ENCODE measurements around the gene SOX2.
"Not testable (repeated sequence)": the region's sequence is repeated elsewhere in the genome, so short reads cannot be mapped to it uniquely, and the experiment has no call there.

Gene SOX2

GRCh38 chr3:181724192-181724965 lies 12.7 kb downstream of the SOX2 start:
- no peak for FAIRE-seq

GRCh38 chr3:181725131-181725731 lies 13.5 kb downstream of the SOX2 start:
- no peak for FAIRE-seq

DNA sequence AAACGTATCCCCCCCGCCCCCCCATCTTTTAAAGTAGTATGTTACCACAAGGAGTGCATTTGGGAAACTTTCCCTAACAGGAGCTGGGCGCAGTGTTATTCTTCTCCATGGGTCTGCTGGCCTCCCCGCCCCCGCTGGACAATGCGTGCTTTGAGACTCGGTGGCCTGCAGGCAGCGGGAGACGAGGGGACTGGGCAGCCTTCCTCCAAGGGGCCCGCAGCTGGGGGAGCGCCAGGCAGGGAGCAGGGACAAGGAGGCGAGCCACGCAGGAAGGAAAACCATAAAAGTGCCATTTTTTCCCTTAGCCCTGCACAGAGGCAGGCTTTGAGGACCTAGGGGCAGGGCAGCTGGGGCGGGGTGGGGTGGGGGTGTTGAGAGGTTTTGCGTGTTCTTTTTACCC lies 14.1 kb downstream of the SOX2 start:
- no peak for FAIRE-seq

DNA sequence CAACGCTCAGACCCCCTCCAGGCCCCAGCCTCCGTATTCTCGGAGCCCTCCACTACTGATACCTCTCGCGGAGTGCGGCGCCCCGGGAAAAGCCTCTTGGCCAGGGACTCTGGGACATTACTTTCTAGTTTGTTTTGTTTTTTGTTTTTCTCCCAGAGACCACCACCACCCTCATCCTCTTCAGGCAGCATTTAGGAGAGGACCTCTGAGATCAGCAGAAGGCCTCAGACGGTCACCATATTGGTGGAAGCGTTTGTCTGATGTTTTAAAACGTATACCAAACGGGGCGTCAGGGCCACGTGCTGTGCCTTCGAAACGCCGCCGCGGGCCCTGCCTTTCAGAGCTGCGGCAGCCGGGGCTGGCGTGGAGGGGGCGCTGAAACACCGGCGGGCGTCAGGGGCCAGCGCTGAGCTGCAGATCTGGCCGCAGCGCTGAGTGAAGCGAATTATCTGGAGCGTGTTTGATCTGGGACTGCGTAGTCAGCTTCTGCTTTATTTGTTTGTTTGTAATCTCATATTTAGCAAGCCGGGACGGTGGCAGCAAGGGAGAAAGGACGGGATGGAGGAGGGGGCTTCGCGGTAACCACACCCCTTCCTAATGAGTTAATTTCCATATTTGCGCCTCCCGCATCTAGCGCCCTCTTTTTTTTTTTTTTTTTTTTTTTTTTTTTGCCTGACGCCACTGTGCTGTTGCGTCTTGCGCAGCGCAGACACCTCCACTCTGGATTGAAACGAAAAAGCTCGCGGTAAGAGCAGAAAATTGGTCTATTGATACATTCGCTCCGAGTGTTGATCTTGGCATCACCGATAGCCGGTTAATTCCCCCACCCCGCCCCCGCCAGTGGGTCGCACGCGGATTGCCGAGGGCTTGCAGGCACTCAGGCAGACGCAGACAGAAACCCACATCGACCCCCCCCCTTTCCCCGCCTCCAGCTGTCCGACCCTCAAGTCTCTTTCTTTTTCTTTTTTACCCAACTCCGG lies 14.9 kb downstream of the SOX2 start:
- FAIRE-seq, result no peak

DNA sequence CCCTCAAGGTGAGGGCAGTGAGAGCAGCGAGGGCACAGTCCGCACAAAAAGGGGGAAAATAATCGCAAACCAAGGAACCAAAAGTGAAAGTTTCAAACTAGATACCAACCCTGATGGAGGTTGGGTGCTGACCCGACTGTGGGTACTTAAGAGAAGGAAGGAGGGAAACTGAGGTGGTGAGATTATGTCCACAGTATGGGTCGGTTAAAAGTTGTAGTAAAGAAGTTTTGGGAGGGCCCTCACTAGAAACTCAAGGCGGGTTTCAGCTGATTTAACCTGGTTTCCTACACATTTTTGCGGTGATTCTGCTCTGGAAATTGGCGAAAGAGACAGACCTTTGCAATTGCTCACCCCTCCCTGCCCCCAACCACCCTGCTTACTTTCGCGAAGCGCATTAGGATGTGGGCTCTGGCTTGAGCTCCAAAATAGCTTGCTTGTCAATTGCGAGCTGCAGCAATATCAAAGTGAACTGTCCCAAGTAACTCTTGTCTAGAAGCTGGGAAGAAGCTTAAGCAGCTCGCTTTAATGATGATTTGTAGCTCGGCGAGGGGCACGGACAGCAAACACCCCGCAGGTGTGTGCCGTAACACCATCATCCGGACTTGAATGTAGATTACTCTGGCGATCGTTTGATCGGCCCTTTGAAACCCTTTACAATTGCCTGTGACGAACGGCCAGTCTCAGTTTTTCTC lies 15.8 kb downstream of the SOX2 start:
- no peak for FAIRE-seq

DNA sequence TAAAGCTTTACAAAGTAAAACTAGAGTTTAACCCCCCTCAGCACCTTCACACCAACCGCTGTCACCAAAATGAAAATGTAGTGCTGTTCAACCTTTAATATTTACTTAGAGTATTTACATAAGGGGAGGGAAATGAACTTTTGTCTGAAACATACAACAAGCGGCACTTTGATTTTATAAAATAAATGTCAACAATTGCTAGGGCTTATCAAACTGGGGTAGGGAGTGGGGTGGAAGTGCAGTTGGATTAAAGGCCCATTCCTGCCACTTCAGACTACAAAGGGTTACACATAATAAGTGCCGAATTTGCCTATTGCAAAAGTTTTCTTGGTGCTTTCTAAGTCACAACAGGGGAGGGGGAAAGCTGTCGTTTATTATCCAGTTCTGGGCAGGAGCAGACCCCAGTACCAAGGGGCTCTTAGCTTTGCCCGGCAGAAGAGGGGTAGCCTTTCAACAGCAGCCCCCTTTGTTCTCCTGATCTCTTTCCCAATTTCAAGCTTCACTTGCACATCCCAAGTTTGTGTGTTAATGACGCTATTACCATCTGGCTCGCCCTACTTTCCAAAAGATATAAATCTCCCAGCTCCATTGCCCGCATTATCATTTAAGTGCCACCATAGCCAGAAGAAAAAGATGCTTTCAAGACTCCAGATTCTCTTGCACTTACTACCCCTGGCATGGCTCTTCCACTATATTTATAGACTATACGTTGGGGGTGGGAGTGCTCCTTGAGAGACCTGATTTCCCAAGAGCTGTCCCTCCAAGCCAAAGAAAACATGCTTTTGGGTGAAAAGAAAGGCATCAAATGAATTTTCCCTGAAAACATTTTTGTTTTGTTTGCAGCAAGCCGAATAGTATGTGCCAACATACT lies 17.0 kb downstream of the SOX2 start:
- FAIRE-seq, result no peak

GRCh38 chr3:181729341-181729869 lies 17.7 kb downstream of the SOX2 start:
- no peak for FAIRE-seq

GRCh38 chr3:181730316-181730715 lies 18.6 kb downstream of the SOX2 start:
- FAIRE-seq, result no peak

- no peak for FAIRE-seq
Observed at GRCh38 chr3:181730934-181731333, 19.2 kb downstream of the SOX2 start.

- no peak for FAIRE-seq
Observed at GRCh38 chr3:181735911-181736310, 24.2 kb downstream of the SOX2 start.

GRCh38 chr3:181738551-181738950 lies 26.8 kb downstream of the SOX2 start:
- FAIRE-seq, result no peak

GRCh38 chr3:181739628-181740027 lies 27.9 kb downstream of the SOX2 start:
- no peak for FAIRE-seq

- FAIRE-seq, result no peak
Observed at GRCh38 chr3:181741417-181741816, 29.7 kb downstream of the SOX2 start.

- FAIRE-seq, result no peak
Observed at GRCh38 chr3:181752202-181752671, 40.5 kb downstream of the SOX2 start.

GRCh38 chr3:181753391-181753790 lies 41.7 kb downstream of the SOX2 start:
- FAIRE-seq, result no peak

DNA sequence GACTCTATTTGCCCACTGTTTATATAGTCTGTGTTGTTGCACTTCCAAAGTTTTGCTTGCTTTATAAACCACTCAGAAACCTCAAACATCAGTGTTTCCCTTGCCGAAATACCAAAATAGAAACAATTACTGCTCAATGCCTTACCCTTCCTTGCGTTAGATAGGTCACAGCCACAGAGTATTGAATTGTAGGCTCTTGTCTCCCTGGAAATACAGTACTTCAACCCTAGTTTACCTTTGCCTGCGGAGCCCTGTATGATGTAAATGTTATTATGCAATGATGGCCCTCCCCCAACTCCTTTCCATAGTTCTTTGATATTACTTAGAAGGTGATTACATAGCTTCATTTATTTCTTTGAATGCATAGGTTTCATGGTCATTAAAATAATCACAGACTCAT lies 44.2 kb downstream of the SOX2 start:
- FAIRE-seq, result no peak

DNA sequence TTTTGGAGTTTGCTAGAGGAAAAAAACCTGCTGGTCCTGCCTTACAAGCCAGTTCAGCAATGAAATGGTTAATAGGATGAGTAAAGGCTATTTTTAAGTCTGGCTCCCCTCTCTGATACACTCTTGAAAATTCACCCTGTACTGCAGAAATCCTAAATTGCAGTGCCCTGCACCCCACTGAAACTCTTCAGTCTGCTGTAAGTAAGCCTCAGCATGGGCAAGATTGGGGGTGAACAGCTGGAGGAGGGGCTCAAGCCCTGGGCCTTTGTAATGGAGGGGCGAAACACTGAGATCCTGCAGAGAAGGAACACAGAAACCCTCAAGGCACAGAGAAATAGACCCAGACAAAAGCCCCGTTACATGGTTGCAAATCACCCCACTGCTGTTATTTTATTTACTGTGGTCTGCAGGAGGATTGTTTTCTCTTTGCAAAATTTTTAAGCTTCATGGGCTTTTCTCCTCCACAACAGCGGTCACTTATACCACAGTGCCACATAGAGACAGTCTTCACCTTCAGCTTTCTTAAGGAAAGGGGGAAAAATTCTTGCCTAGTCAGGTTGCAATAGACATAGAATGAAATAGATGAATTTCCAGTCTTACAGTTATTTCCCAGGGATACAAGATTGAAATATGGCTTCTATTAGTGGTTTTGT lies 45.0 kb downstream of the SOX2 start:
- no peak for FAIRE-seq

- FAIRE-seq, result no peak
Observed at GRCh38 chr3:181757694-181758306, 46.1 kb downstream of the SOX2 start.

GRCh38 chr3:181761906-181762305 lies 50.2 kb downstream of the SOX2 start:
- FAIRE-seq, result no peak

GRCh38 chr3:181764033-181764432 lies 52.3 kb downstream of the SOX2 start:
- FAIRE-seq, result not testable (repeated sequence)
